GM18861 (cell line): Measurements from ENCODE around the gene PAIP2.
"Not testable (repeated sequence)": the region's sequence is repeated elsewhere in the genome, so short reads cannot be mapped to it uniquely, and the experiment has no call there.

Source experiments
- ATAC-seq: cut with Tn5 transposase; IDR thresholded peaks from one replicate; pipeline ENCODE4 v1.9.1; 2021; ENCODE audit not compliant: unreplicated experiment

PAIP2 gene

GRCh38 chr5:139409116-139409515, 67.5 kb downstream of the PAIP2 start:
- ATAC-seq, result not testable (repeated sequence)

GRCh38 chr5:139410121-139410992, 68.7 kb downstream of the PAIP2 start:
- ATAC-seq, result no peak

GRCh38 chr5:139410993-139411828, 69.6 kb downstream of the PAIP2 start:
- no peak for ATAC-seq

GRCh38 chr5:139413153-139413552, 71.5 kb downstream of the PAIP2 start:
- ATAC-seq, result no peak

GRCh38 chr5:139413963-139414362, 72.3 kb downstream of the PAIP2 start:
- no peak for ATAC-seq

- no peak for ATAC-seq
Measured at GRCh38 chr5:139414581-139415130, 73.0 kb downstream of the PAIP2 start.

GRCh38 chr5:139415221-139415861, 73.7 kb downstream of the PAIP2 start:
- no peak for ATAC-seq

- no peak for ATAC-seq
Measured at GRCh38 chr5:139415869-139416268, 74.2 kb downstream of the PAIP2 start.

GRCh38 chr5:139416651-139417050, 75.0 kb downstream of the PAIP2 start:
- ATAC-seq, result no peak

GRCh38 chr5:139417214-139417613, 75.6 kb downstream of the PAIP2 start:
- ATAC-seq, result no peak

- ATAC-seq, result no peak
Measured at GRCh38 chr5:139418793-139419192, 77.1 kb downstream of the PAIP2 start.
